Measurements from ENCODE around the gene KLK7.

Gene KLK7

DNA sequence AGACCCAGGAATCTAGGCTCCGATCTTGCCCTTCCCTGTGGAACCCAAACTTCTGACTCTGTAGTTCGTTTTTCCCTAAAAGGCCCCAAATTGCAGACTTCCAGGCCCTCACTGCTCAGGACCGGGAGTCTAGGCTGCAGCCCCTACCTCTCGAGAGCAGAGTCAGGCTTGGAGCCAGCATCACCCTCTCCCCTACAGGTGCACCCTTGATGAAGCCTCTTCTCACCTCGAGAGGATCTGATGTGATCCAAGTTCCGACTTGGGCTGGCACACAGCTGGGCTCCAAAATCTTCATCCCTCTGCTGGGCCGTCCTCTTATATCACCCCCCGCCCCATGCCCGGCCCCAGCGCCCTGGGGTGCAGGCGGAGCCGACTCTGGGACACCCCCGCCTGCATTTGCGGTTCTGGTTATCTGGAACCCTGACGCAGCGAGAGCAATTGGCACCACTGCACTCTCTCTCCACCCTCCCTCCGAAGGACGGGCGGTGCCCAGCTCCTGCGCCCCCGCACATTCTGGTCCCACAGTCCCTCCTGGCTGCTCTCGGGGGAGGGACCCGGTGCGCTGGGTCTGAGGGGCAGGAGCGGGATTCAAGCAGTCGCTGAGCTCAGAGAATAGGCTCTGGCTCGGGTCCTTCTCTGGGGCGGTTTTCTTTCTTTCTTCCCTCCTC lies at the start of gene KLK7:
KLK7 (minus strand) TSS at position 293 of the 668 bp plus-strand sequence. CDS start 1,518 bp downstream, outside the sequence.
- DNase-seq = no peak

DNA sequence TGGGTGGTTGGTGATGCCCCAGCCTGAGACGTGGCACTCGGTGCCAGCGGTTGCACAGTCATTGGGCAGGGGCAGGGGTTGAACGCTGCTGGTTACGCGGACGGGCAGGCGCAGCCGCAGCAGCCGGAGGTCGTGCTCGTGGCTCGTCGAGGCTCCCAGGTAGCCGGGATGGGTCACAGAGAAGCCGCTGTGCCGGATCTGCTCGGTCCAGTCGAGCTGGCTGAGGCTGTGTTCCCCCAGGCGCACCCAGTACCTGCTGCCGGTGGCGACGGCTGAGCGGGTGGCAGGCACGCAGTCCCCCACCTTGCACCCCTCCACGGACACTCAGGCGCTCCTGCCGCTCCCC lies 48.1 kb upstream of the KLK7 start:
- DNase-seq = no peak

DNA sequence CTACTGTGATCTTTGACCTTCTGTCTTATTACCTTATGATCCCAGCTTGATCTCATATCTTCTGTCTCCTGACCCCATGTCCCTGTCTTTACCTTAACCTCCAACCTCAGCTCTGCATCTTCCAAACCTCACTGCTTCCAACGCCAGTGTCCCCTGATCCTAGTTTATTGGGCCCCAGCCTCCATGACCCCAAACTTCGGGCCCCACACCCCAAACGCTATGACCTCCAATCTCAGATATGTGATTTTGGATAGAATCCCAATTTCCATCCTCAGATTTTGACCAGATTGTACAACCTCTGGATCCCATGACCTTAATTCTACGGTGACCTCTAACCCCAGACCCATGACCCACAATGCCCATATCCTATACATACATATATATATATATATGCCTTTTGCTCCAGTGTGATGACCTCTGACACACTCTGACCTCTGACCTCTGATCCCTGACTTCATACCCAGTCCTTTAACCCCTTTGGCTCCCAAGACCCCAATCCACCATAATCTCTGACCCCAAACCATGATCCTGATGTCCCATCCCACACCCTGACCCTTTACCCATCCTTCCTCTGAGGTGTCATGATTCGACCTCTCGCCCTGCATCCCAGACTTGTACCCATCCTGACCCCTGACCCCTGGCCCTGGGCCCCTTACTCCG lies 47.6 kb upstream of the KLK7 start:
- no peak for DNase-seq

DNA sequence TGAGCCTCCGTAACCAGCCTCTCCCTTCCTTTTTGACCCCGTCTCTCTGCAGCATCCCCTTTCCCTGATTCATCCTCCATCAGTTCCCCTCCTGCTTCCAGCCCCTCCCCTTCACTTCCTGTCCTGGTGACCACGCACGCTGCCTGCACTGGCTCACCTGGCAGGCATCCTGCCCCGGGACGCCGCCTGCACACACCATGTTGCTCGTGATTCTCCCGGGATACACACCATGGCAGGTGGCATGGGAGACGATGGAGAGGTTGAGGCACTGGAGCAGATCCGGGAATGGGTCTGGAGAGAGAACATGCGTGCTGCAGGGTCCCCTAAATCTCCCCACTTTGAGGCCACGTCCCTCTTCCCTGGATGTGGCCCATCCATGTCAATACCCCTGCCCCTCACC lies 46.9 kb upstream of the KLK7 start:
- DNase-seq = no peak

DNA sequence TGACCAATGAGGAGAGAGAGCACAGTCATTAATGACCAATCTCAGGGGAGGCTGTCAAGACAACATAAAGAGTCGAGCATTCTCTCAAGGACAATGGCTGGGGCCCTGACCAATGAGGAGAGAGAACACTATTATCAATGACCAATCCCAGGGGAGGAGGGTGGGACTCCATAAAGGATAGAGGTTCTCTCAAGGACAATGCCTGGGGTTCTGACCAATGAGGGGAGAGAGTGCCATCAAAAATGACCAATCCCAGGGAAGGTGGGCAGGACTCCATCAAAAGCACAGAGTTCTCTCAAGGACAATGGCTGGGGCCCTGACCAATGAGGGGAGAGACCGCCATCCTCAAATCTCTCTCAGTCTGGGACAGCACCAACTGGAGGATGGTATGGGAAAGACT lies 46.0 kb upstream of the KLK7 start:
- DNase-seq = no peak

DNA sequence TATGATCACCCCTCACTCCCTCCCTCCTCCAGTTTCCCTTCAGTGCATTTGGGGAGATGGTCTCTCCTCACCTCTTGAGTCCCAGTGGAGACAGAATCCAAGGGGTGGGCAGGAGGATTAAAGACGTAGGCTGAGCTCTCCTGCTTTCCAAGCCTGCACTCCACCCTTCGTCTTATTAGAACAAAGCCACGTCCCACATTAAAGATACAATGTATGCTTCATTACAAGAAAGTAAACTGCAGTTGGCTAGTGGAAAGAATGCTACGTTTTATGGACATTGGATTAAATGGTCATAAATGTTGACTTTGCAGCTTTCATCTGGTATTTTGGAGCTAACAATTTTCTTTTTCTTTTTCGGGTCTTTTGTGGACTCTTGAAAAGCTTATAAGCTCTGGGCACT lies 44.2 kb upstream of the KLK7 start:
- no peak for DNase-seq

DNA sequence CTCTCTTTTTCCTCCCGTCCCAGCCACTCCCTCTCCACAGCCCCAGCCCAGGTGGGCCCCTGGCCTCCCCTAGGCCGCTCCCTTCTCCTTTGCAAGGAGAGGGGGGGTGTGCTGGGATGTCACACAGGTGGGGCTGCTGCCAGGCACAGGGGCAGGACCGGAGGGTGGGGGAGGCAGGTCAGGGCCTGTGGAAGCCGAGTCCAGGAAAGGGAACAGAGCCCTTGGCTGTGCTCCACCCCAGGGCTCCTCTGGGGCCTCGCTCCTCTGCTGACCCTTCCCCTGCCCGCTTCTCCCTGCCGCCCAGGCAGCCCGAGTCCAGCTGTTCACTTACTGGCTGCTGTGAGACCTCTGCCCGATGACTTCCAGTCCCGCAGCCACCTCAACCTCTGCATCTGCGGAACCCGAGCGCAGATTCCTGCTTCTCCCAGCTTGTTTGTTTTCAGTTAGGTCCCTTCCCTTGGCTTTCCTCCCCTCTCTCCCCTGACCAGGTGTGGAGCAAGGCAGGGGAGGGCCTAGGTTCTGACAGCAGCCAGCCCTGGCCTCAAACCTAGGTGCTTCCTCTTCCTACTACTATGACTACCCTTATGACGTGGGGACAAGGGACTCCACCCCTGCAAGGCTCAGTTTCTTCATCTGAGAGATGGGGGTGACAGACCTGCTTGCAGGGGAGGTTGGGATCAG lies 43.5 kb upstream of the KLK7 start:
- DNase-seq = no peak

DNA sequence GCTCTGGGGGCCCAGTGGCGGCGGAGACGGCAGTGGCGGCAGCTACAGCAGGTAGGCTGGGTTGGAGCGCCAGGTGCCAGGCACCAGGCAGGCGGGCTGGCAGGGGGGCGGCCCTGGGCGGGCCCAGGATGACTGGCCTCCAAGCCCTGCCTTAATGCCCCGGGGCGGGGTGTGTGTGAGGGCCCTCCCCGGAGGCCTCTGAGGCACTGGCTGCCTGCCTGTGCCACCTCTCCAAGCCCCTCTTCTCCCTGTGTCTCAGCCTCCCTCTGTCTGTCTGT lies 42.8 kb upstream of the KLK7 start, which contains the start of gene KLK11:
KLK11 (minus strand) TSS at position 63 of the 278 bp plus-strand sequence. CDS start 985 bp downstream, outside the sequence.
- no peak for DNase-seq

DNA sequence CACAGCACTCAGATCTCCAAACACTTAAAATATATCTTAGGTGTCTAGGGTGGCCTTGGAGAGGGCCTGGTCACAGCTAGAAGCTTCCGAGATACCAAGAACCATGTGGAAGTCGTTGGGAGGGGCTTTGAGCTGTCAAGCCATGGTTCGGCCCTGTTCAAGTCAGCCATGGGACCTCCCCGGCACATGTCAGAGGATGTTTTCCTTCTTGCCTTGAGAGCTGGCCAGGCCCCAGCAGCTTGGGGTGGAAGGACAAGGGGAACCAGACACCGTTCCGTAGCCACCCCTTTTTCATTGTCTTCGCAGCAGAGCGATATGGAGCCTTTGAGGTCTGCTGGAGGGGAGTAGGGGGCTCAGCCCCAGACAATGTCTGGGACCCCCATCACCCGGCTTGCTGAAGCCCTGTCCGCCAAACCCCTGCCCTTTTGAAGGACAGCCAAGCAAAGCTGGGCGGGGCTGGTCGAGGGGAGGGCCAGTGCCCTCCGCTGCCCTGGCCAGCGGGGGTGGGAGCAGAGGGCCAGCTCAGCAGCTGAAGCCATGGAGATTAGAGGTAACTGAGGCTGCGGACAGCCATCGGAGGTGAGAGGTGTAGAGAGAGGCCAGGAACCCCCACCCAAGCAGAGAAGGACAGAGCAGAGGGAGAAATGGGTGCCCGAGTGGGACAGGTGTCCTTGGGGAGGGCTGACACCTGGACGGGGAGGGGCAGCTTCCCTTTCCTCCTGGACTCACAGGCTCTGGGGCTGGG lies 42.3 kb upstream of the KLK7 start:
- DNase-seq = no peak

DNA sequence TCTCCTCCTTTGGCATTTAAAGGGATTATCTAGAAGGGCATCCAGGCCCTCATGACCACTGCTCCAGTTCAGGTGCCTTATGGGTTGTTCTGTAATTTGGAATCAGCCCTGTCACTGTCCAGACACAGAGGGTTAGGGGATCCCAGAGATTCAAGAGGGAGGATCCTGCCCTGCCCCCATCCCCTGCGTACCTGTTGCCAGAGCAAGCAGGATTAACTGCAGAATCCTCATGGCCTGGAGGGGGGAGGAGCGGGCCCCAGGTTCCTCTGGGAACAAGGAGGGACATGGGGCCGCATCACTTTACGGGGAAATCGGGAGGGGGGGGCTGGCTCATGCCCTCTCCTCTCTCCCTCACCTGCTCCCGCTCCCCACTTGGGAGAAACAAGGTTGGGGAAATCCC lies 41.7 kb upstream of the KLK7 start:
- no peak for DNase-seq

DNA sequence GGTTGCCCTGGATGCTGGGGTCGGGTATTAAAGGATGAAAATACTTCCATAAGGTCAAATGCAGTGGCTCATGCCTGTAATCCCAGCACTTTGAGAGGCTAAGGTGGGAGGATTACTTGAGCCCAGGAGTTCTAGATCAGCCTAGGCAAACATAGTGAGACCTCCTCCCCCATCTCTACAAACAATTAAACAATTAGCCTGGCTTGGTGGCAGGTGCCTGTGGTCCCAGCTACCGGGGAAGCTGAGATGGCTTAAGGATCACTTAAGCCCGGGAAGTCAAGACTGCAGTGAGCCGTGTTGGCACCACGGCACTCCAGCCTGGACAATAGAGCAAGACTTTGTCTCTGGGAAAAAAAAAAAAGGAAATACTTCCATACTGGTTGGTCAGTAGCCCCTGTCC lies 41.2 kb upstream of the KLK7 start:
- no peak for DNase-seq

DNA sequence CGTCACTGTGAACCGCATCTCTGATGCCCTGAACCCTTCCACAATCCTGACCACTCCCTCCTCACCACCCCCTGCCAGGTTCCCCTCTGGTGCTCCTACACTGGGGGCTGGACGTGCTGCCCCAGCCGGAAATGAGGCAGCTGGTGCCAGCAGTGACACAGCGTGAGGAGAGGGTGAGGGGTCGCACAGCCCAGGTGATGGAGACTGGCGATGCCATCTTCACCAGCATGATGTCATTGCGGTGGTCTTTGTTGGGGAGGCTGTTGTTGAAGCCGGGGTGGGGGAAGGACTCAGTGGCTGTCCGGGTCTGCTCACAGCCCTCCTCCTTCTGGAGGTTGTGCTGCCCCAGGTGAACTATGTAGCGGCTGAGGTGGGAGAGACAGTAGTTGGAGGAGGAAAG lies 40.2 kb upstream of the KLK7 start:
- no peak for DNase-seq

DNA sequence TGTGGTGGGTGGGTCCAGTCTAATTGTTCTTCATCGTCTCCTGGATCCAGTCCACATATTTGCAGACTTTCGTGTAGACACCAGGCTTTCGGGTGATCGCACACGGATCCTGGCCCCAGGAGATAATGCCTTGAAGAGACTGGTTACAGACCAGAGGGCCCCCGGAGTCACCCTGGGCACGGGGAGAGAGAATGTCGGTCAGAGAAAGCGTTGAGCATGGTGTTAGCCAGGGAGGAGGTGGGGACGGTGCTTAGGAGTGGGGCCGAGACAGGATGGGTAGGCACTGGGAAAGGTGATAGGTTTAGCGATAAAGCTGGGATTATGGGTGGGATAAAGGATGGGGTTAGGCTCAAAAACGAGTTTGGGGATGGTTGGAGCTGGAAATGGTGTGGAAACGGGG lies 38.8 kb upstream of the KLK7 start:
- DNase-seq = no peak

DNA sequence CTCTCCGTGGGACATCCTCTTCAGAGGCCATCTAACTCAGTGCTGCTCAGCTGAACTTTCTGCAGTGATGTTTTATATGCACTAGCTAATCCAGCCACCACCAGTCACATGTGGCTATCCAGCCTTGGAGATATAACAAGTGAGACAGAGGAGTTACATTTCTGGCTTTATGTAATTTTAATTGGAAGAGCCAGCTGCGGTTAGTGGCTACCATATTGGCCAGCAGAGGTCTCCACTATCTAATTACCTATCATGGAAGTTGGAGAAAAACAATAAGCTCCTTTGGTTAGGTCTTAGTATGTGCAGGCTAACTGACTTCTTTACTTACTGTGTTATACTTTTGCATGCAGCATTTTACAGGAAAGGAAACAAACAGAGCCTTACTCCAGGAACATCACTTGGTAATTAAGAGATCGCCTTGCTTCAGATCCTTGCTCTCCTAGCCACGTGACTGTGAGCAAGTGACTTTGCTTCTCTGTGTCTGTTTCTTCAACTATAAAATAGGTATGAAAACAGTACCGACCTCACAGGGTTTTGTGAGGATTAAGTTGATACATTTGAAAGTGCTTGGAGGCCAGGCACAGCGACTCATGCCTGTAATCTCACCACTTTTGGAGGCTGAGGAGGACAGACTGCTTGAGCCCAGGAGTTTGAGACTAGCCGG lies 37.4 kb upstream of the KLK7 start:
- DNase-seq = peak; percentile 25

DNA sequence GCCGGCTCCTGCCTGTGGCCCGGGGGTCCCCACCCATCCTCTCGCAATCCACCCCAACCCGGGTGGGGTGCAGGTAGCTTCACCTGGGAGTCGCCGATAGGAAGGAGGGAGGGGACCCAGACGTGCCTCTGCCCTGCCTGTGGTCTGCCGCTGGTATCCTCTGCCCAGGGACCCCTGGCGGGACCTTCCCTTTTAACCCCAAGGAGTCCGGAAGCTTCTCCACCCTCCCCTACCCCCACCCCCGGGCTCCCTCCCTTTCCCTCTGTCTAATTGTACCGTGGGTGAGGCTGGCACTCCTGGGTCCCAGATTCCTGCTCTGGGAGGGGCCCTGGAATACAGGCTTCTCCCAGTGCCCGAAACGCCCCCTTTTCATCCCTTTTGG lies 35.8 kb upstream of the KLK7 start, which contains the start of gene KLK10:
KLK10 (minus strand) TSS at position 166 of the 382 bp plus-strand sequence. CDS start 579 bp downstream, outside the sequence.
- DNase-seq = no peak

DNA sequence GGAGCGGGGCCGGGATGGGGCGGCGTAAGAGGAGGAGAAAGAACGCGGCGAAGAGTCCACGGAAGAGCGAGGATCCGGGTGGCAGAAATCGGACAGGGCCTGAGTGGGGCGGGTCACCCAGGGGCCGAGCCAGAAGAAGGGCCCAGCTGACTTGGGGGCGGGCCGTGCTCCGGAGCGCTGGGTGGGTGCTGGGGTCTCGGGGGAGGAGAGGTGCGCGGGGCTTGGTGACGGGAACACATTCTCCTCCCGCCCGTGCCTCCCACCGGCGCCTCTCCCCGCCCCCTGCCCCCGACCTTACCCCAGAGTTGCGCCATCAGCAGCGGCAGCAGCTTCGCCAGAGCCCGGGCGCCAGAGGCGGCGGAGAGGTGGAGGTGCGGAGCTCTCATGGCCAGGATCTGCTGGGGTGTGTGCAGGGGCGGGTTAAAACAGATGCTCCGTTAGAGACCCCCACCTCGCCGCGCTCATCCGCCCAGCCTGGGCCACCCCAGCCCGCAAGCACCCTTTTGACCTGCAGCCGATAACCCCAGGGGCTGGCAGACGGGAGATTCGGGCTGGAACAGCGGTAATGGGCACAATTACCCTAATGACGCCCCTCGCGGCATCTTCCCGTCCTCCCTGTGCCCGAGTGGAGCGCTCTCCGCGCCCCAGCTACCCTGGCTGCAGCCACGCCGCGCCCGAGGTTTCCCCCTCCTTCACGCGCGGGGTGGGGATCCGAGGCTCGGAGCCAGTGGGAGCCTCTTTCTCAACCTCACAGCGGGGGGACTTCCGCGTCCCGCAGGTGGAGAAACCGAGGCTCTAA lies 35.2 kb upstream of the KLK7 start:
- DNase-seq = no peak

DNA sequence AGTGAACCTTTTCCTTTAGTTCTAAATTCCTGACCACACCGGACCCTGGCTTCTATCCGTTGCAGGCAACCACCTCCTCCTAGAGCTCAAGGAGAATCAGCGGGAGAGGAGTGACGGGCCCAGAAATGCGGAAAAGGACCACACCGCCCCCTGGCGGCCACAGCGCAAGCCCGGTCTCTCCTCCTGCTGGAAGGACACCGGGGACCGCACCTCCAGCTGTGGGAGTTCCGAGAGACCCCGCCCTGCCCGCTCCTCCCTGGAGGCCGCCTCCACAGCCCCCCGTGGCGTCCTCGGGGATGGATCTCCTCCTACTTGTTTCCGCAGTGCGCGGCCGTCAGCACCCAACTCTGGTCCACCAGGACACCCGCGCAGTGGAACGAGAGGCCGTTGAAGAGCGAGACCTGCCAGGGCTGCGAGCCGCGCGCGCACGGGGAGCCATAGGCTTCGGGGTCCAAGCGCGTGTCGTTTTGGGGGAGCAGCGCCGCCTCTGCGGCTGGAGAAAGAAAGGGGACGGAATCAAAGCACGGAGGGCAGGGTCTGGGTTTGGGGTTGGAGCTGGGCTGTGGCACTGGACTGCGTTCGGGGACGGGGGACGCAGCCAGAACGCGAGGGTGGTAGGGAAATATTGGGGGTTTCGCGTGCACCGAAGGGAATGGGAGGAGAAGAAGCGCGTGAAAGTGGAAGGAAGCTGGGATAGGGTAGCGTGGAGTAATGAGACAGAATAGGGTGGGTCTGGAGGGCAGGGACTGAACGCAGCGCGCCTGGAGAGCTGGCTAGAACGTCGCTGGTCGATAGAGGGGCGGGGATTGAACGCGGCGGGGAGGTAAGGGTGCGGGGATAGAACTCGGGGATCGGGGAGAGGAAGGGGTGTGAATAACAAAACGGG lies 33.3 kb upstream of the KLK7 start:
- no peak for DNase-seq

DNA sequence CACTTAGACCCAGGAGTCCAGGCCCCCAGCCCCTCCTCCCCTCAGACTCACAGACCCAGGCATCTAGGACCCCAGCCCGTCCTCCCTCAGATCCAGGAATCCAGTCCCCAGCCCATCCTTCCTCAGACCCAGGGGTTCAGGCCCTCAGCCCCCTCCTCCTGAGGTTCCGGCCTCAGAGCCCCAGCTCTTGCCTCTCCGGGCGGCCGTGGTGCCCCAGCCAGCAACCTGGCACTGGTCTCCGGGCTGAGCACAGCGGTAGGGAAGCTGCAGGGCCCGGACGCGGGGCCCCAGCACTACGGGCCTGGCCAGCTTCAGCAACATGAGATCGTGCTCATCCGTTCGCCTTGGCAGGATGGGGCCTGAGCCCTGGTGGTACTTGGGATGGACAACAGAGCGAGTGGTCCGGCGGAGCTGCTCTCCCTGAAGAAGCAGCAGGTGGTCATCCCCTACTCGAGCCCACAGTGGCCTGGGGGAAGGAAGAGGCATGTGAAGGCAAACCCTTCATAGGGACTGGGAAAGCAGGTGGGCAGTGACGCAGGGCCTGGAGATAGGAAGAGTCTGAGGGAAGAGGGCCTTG lies 32.1 kb upstream of the KLK7 start:
- DNase-seq = no peak

DNA sequence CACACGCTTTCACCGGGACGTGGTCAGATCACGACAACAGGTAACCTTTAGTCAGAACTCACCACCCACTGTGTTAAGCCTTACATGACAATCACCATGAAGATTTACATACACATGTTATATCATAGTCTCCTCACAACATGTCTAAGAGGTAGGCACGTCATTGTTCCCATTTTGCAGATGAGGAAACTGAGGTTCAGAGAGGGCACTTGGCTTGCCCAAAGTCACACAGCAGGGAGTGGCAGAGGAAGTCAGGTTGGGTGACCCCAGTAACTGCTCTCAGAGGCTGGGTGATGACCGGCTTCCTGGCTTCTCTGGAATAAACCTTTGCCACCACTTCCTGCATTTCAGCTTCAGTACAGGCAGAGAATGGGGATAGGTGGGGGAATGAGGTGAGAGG lies 30.5 kb upstream of the KLK7 start:
- no peak for DNase-seq

DNA sequence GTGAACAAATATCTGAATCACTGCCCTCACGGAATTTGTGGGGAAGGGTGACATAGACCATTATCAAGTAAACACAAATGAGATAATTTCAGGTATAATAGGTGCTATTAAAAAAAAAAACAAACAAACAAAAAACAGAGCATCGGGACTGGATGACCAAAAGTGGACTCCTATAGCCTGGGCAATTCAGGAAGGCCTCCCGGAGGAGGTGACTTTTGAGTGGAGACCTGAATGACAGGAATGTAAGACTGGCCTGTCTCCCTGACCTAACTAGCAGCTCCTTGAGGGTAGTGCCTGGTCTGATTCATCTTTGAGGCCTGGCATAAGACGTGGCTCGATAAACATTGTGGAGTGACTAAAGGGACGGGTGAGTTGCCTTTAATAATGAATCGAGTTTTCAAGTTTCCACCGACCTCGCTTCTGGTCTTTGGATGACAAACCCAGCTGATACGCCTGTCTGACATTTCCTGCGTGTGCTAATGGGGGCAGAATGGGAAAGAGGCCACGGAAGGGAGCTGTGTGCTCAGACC lies 29.0 kb upstream of the KLK7 start:
- DNase-seq = no peak

All from CD4-positive, alpha-beta T cell treated with Interleukin-17A for 4 hours (primary cell).